M059J (cell line): ENCODE measurements around the gene SKIDA1. TPM values are rescaled to one million over a fixed set of nuclear protein-coding genes. Genes with fewer than 3 reads are reported as not detected.
A peak's percentile ranks its signal among the peaks of the same experiment; 100 is the strongest.

Experiments
- DNase-seq: peaks from one replicate; pipeline ENCODE4 v3.0.0-alpha.2; 2012; ENCODE audit warnings: low read depth
- total RNA-seq: library from RNA; depleted of rRNA; stranded (reverse); fragments of >200 nt; shearing (Covaris generic); gene quantifications from 2 replicates; pipeline ENCODE4 v1.2.3, GENCODE V29; 2014

Gene SKIDA1
- total RNA-seq, 1 experiment from 2014 or later, result 1.9 TPM

GRCh38 chr10:21502348-21502740, 23.1 kb downstream of the SKIDA1 start:
- no peak for DNase-seq

- no peak for DNase-seq
These were observed 23.6 kb downstream of the SKIDA1 start for GRCh38 chr10:21501731-21502347.

GRCh38 chr10:21501091-21501490, 24.4 kb downstream of the SKIDA1 start:
- DNase-seq, result no peak

GRCh38 chr10:21500578-21500910, 24.9 kb downstream of the SKIDA1 start:
- DNase-seq, result no peak

GRCh38 chr10:21499701-21500577, 25.5 kb downstream of the SKIDA1 start:
- no peak for DNase-seq

- no peak for DNase-seq
These were observed 26.5 kb downstream of the SKIDA1 start for GRCh38 chr10:21498986-21499385.

GRCh38 chr10:21498377-21498776, 27.1 kb downstream of the SKIDA1 start:
- no peak for DNase-seq

GRCh38 chr10:21497177-21497807, 28.2 kb downstream of the SKIDA1 start:
- peak; percentile 84 for DNase-seq

GRCh38 chr10:21496343-21497176, 28.9 kb downstream of the SKIDA1 start:
- peak; percentile 46 for DNase-seq

- peak; percentile 78 for DNase-seq
These were observed 29.6 kb downstream of the SKIDA1 start for GRCh38 chr10:21495752-21496342.

- no peak for DNase-seq
These were observed 30.3 kb downstream of the SKIDA1 start for GRCh38 chr10:21495002-21495751.

- peak; percentile 32 for DNase-seq
These were observed 31.1 kb downstream of the SKIDA1 start for GRCh38 chr10:21494191-21495001.

GRCh38 chr10:21493784-21494183, 31.7 kb downstream of the SKIDA1 start:
- DNase-seq, result no peak

- DNase-seq, result no peak
These were observed 33.1 kb downstream of the SKIDA1 start for GRCh38 chr10:21492421-21492820.

GRCh38 chr10:21490711-21491105, 34.8 kb downstream of the SKIDA1 start:
- DNase-seq, result no peak

GRCh38 chr10:21490028-21490710, 35.3 kb downstream of the SKIDA1 start:
- no peak for DNase-seq

GRCh38 chr10:21488957-21489446, 36.5 kb downstream of the SKIDA1 start:
- no peak for DNase-seq

- DNase-seq, result peak; percentile 10
These were observed 37.1 kb downstream of the SKIDA1 start for GRCh38 chr10:21488246-21488956.
